Thyroid gland (tissue), 4 donors: Measurements from ENCODE around the gene TSKU.

Experiments used
- POLR2A ChIP-seq, 2 donors: fragments of 450-650 bp; IDR thresholded peaks; one replicate each; pipeline ENCODE4 v1.6.1; 2017; ENCODE audit warnings: antibody characterized with exemption in 2 of 2, mild to moderate bottlenecking in 2 of 2, moderate library complexity in 1 of 2
- TF ChIP-seq, protein P1 (sequence below), 6 experiments: fragments of 200-600 bp in 3 of 6; fragments of 450-650 bp in 3 of 6; sonication (generic) in 3 of 6; IDR thresholded peaks; one replicate each; pipeline ENCODE4 v1.5.1; 2016 to 2019; ENCODE audit warnings: antibody characterized with exemption in 6 of 6, mild to moderate bottlenecking in 2 of 6, inconsistent platforms in 1 of 6, moderate library complexity in 1 of 6

DNA sequence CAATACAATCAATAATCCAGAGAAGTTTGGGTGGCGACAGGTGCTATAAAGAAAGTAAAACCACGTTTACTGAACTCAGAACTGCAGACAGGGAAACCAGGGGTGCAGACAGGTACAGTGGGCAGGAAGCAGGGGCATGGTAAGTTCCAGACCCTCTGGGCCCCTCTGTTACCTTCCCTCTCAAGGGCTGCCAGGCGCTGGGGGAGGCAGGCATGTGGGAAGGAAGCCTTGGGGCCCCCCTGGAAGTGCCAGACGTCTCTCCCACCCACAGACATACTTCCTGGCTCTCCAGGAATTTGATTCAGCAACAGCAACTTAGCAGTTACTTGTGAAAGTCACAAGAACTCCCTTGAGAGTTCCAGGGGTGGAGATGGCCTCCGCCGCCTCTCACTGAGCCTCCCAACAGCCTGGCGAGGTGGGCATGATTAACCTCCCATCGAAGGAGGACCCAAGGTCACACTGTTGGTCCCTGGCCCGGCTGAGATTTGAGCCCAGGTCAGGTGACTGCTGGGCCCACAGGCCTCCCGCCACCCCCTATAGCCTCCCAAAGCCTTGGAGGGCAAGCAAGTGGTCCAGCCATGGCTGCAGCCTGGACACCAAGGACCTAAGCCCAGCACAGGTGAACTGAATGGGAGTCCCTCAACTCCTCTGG, 14.1 kb upstream of the TSKU start:
- TF ChIP-seq, protein P1, sequence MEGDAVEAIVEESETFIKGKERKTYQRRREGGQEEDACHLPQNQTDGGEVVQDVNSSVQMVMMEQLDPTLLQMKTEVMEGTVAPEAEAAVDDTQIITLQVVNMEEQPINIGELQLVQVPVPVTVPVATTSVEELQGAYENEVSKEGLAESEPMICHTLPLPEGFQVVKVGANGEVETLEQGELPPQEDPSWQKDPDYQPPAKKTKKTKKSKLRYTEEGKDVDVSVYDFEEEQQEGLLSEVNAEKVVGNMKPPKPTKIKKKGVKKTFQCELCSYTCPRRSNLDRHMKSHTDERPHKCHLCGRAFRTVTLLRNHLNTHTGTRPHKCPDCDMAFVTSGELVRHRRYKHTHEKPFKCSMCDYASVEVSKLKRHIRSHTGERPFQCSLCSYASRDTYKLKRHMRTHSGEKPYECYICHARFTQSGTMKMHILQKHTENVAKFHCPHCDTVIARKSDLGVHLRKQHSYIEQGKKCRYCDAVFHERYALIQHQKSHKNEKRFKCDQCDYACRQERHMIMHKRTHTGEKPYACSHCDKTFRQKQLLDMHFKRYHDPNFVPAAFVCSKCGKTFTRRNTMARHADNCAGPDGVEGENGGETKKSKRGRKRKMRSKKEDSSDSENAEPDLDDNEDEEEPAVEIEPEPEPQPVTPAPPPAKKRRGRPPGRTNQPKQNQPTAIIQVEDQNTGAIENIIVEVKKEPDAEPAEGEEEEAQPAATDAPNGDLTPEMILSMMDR (IDR thresholded peaks at IDR 0.05) = no peak
- TF ChIP-seq POLR2A (IDR thresholded peaks at IDR 0.05) = no peak
